Fibroblast of lung (primary cell): ENCODE data around the gene ZNF564.

ENCODE experiments used
- CTCF ChIP-seq, 2 donors: IDR thresholded peaks in 1 of 2; conservative IDR thresholded peaks in 1 of 2; 1 replicate in 1 of 2; 2 replicates in 1 of 2; pipeline ENCODE4 v1.5.1; 2011 to 2012; ENCODE audit warnings: low read length in 2 of 2, control low read depth in 1 of 2, inconsistent platforms in 1 of 2, low read depth in 1 of 2, mild to moderate bottlenecking in 1 of 2
- EZH2 ChIP-seq: IDR thresholded peaks from 2 replicates; pipeline ENCODE4 v1.5.1; 2012; ENCODE audit warnings: low read length, control low read depth, mild to moderate bottlenecking; ENCODE audit errors: missing control alignments

GRCh38 chr19:12546903-12547302, 4.4 kb downstream of the ZNF564 start:
- no peak for TF ChIP-seq CTCF (conservative IDR thresholded peaks at IDR 0.05 in 1 of 2, IDR thresholded peaks at IDR 0.05 in 1 of 2; ENCODE audit: low read depth in 1 of 2, low read length in 2 of 2)
- no peak for TF ChIP-seq EZH2
